ENCODE measurements around the gene CNTN4.

GRCh38 chr3:2772803-2773202, 674.1 kb downstream of the CNTN4 start:
- no peak for TF ChIP-seq CTCF (IDR thresholded peaks at IDR 0.05; ENCODE audit: borderline replicate concordance, extremely low read depth, low read length, poor library complexity, severe bottlenecking)
- TF ChIP-seq EZH2 (IDR thresholded peaks at IDR 0.05; ENCODE audit: borderline replicate concordance, low read depth, low read length, severe bottlenecking) = no peak

Measured in DND-41 (cell line).